LHCN-M2 (cell line): ENCODE results near the gene UGT1A7. TPM values are rescaled to one million over a fixed set of nuclear protein-coding genes. Genes with fewer than 3 reads are reported as not detected.
"Not testable (repeated sequence)": the region's sequence is repeated elsewhere in the genome, so short reads cannot be mapped to it uniquely, and the experiment has no call there.

Source experiments
- DNase-seq: peaks from one replicate; pipeline ENCODE4 v3.0.0-alpha.2; 2012; ENCODE audit warnings: low read depth
- total RNA-seq: library from RNA; depleted of rRNA; stranded (reverse); fragments of >200 nt; gene quantifications from 2 replicates; pipeline ENCODE4 v1.2.3, GENCODE V29; 2014

The UGT1A7 gene
- total RNA-seq, 1 experiment from 2014 or later: not detected

GRCh38 chr2:233680361-233681045 lies 1.2 kb upstream of the UGT1A7 start:
- DNase-seq: no peak

- no peak for DNase-seq
Measured at GRCh38 chr2:233684640-233685039, 2.9 kb downstream of the UGT1A7 start.

DNA sequence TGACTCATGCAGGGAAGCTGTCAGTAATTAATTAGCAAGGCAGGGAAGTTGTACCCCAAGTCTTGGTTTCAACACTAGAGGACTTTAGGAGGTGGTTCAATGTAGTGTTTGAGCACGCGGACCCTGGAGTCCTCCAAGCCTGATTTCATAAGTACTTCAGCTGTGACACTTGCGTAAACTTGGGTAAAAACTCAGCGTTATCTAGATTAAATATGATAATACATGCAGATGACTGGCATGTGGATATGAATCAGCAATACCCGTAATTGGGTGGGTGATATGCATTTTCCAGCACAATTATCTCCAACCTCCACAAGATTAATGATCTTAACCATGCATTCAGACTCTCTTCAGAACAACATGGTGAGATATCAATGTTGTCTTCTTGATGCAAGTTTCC lies 5.2 kb downstream of the UGT1A7 start:
- no peak for DNase-seq

DNA sequence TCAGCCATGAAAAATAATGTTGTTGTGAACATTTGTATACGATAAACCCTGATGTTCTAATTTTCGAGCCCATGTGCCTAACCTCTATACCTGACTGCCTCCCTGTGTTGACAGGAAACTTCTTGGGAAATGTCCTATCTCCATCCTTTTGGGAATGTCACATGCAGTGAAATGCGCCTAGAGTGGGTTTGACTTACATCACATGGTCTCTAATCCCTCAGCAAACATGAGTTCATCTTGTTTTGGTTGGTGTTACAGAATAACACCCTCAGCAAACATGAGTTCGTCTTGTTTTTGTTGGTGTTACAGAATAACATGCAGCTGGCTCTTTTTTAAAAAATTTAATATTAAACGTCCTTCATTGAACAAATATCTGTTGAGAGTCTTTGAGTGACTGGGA lies 6.6 kb downstream of the UGT1A7 start:
- no peak for DNase-seq

DNA sequence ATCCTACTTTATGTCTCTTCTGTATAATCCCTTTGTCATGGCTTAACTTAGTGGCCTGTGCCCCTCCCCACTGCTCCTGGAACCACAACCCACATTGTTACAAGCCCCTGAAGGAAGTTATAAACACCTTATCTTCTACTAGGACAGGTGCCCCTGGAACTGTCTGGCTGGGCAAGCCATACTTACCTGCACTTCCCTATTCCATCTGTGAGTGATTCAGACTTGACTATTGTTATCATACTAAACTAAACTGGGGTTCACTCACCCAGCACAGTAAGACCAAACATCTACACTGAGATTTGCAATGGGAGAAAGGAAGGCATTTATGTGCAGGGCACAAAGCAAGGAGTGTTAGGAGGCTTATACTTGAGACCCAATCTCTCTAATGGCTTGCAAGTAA lies 7.3 kb downstream of the UGT1A7 start:
- no peak for DNase-seq

- no peak for DNase-seq
Measured at GRCh38 chr2:233689501-233689900, 7.8 kb downstream of the UGT1A7 start.

DNA sequence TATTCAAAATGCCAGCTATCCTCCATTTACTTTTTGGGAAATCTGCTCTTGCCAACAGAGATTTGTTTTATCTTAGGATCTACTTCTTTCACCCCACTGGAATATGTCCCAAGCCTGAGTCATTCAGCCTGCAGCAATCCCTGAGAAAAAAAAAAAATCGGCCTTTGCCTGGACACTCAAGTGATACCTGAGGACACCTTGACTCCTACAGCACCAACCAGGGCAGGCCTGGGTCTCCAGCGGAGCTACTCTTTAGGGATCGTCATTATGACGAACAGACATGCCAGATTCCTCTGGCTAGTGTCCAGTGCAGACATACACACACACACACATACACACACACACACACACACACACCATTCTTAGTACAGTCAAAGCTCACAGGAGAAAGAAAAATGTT lies 8.7 kb downstream of the UGT1A7 start:
- no peak for DNase-seq

- no peak for DNase-seq
Measured at GRCh38 chr2:233691443-233692433, 10.0 kb downstream of the UGT1A7 start.

DNA sequence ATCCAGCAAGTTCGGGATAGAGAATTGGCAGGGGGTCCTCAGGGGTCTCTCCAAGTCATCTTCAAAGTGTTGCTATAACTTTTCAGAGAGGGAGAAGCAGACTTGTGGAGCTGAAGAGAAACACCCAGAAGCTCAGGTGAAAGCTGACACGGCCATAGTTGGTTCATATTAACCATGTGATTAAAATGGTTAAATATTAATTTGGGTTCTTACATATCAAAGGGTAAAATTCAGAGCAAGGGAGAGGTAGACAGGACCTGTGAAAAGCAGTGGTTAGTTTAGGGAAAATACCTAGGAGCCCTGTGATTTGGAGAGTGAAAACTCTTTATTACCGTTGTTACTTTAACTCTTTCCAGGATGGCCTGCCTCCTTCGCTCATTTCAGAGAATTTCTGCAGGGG lies 10.9 kb downstream of the UGT1A7 start, which contains the start of gene UGT1A6:
Gene UGT1A6 (plus strand): TSS at position 243 of the 400 bp plus-strand sequence. CDS start 115 bp downstream, at position 358.
- DNase-seq: no peak

- no peak for DNase-seq
Measured at GRCh38 chr2:233693963-233694362, 12.3 kb downstream of the UGT1A7 start.

GRCh38 chr2:233698740-233699139 lies 17.0 kb downstream of the UGT1A7 start:
- no peak for DNase-seq

DNA sequence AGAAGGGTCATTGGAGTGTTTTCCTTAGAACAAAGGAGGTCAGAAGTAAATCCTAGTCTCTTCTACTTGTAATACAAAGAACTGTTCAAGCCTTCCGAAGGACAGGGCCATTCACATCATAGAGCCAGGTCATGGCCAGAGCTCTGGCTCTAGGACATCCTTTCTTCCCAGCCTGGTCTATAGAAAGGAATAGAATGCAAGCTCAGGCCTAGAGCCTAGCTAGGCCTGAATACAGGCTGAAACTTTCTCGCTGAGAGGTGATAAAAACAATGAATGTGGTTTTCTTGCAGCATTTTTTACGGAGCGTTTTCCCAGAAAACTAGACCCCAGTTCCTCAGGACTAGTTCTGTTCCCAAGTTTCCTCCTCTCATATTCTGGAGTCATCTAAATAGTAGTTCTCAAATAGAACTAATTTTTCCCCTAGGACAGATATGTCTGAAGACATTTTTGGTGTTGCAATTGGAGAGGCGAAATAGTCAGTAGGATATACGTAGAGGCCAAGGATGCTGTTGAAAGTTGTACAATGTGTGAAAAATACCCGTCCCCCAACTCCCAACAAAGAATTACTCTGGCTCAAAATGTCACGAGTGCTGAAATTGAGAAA lies 17.8 kb downstream of the UGT1A7 start:
- no peak for DNase-seq

DNA sequence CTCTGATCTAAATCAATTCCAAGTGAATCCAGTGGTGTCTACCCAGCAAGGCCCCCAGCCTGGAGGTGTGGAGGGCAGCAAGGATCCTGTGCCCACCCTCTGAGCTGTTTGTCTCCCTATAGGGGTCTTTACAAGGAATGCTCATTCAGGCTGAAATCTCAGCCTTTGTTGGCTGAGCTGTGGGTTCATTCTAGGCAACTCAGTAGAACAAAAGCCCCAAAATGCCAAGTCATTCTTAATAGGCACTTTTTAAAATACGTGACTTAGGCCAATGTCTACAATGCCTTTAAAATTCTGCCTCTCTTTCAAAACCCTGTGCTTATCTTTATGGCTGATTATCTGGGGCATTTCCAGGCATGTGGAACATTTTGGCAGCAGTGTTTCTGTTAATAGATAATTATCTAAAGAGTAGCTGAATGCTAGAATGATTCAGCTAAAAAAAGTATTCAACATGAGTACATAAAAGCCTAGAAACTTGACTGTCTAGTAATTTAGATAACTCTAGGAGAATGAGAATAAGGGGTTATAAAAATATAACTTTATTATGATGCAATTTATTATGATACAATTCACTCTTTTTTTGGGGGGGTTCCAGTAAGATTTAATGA lies 18.4 kb downstream of the UGT1A7 start:
- no peak for DNase-seq

DNA sequence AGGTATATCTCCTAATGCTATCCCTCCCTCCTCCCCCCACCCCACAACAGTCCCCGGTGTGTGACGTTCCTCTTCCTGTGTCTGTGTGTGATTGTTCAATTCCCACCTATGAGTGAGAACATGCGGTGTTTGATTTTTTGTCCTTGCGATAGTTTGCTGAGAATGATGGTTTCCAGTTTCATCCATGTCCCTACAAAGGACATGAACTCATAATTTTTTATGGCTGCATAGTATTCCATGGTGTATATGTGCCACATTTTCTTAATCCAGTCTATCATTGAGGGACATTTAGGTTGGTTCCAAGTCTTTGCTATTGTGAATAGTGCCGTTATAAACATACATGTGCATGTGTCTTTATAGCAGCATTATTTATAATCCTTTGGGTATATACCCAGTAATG lies 19.1 kb downstream of the UGT1A7 start:
- not testable (repeated sequence) for DNase-seq

DNA sequence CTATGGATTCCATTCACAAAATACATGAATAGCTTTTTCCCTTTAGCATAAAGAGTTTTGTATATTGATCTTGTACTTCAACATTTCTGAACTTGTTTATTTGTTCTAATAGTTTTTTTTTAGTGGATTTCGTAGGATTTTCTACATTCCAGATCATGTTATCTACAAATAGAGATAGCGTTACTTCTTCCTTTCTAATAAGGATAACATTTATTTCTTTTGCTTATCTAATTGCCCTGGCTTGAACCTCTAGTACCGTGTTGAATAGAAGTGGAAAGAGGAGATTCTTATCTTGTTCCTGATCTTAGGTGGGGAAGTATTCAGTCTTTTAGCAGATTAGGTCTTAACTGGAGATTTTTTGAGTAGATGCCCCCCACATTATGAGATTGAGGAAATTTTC lies 20.5 kb downstream of the UGT1A7 start:
- no peak for DNase-seq

GRCh38 chr2:233705911-233706506 lies 24.3 kb downstream of the UGT1A7 start:
- DNase-seq: no peak

- no peak for DNase-seq
Measured at GRCh38 chr2:233706720-233707119, 25.0 kb downstream of the UGT1A7 start.

GRCh38 chr2:233707940-233708644 lies 26.4 kb downstream of the UGT1A7 start:
- DNase-seq: no peak

DNA sequence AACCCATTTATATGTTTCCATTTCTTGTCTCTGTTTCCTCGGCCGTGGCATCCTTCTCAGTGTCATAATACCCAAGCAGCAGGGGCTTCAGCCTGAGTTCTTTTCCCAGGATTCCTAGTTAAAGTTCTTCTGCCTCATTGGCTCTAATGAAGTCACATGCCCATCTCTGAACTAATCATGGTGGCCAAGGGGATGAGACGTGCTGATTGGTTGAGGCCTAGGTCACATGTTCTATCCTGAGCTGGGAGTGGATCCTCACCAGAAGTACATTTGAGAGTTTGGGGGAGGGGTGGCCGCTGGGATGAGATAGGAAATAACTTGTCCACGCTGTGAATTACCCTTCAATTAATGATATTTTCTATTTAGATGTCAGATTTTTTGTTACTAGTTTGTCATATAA lies 27.2 kb downstream of the UGT1A7 start:
- DNase-seq: peak; percentile 8

DNA sequence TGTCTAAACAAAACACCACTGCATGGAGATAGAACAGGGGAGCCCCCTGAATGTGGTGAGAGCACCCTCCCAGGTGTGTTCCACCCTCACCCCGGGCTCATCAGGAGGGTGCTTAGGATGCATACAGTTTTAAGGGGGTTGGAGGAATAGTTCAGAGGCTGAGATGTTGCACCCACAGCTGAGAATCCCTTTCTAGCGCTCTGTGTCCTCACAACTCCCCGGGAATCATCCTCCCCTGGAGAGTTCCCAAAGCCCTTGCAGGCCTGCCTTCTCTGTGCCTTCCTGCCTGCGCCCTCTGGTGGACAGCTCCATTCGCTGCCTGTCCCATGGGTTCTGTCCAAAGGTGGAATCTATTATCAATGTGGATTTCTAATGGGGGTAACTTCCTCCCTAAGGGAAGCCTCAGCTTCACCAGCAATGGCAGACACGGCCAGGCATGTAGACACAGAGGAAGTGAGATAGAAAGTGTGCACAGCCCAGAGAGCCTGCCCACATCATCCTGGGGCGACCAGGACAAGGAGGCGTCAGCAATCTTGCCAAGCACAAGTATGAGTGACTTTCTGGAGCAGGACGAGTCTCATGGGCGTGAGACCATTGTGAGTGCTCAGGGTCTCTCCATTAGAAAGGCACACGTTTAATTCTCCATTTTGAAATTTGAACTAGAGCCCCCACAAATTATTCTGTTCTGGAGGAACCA lies 29.8 kb downstream of the UGT1A7 start:
- DNase-seq: peak; percentile 63
